ENCODE results near the gene ETV4. TPM values are rescaled to one million over a fixed set of nuclear protein-coding genes. Genes with fewer than 3 reads are reported as not detected.

The ETV4 gene
- total RNA-seq, 1 donor, result 6.1 TPM

- no peak overlapping the region for H3K4me3 ChIP-seq (ENCODE audit: low read depth, low read length)
- no peak for DNase-seq (ENCODE audit: low read depth)
- TF ChIP-seq CTCF (IDR thresholded peaks at IDR 0.05; ENCODE audit: insufficient read depth, low read length), result no peak
Measured at GRCh38 chr17:43573579-43574321, 27.6 kb upstream of the ETV4 start.

GRCh38 chr17:43572368-43572980 is 26.3 kb upstream of the ETV4 start:
- DNase-seq (ENCODE audit: low read depth), result no peak
- TF ChIP-seq CTCF (IDR thresholded peaks at IDR 0.05; ENCODE audit: insufficient read depth, low read length), result no peak
- no peak overlapping the region for H3K4me3 ChIP-seq (ENCODE audit: low read depth, low read length)

GRCh38 chr17:43570518-43570928 is 24.4 kb upstream of the ETV4 start:
- no peak for TF ChIP-seq CTCF (IDR thresholded peaks at IDR 0.05; ENCODE audit: insufficient read depth, low read length)
- no peak for DNase-seq (ENCODE audit: low read depth)

GRCh38 chr17:43568506-43569082 is 22.5 kb upstream of the ETV4 start:
- TF ChIP-seq CTCF (IDR thresholded peaks at IDR 0.05; ENCODE audit: insufficient read depth, low read length), result no peak
- no peak for DNase-seq (ENCODE audit: low read depth)

More at GRCh38 chr17:43570518-43570928, 24.4 kb upstream of the ETV4 start:
- no peak overlapping the region for H3K4me3 ChIP-seq (ENCODE audit: low read depth, low read length)

GRCh38 chr17:43563600-43564594 is 17.8 kb upstream of the ETV4 start:
- no peak overlapping the region for H3K4me3 ChIP-seq (ENCODE audit: low read depth, low read length)
- no peak for DNase-seq (ENCODE audit: low read depth)
- TF ChIP-seq CTCF (IDR thresholded peaks at IDR 0.05; ENCODE audit: insufficient read depth, low read length), result no peak

More at GRCh38 chr17:43568506-43569082, 22.5 kb upstream of the ETV4 start:
- H3K4me3 ChIP-seq (ENCODE audit: low read depth, low read length), result no peak overlapping the region
